ENCODE measurements around the gene CFAP119.
A peak's percentile ranks its signal among the peaks of the same experiment; 100 is the strongest.
"Not testable (repeated sequence)": the region's sequence is repeated elsewhere in the genome, so short reads cannot be mapped to it uniquely, and the experiment has no call there.

CFAP119 gene

GRCh38 chr16:30761928-30762902 lies at the start of gene CFAP119, which contains the start of gene RNF40:
Gene CFAP119, minus strand, starts transcription at chr16:30762062. Its CDS starts 314 bp downstream, at chr16:30761748.
Gene RNF40, plus strand, starts transcription at chr16:30762322. Its CDS starts 224 bp downstream, at chr16:30762546.
- peak; percentile 79 to 94 (median 87) for DNase-seq

- DNase-seq: not testable (repeated sequence)
Observed at GRCh38 chr16:30809675-30810074, 47.8 kb upstream of the CFAP119 start.

GRCh38 chr16:30808890-30809426 lies 47.1 kb upstream of the CFAP119 start:
- DNase-seq: not testable (repeated sequence)

- DNase-seq: no peak
Observed at GRCh38 chr16:30808146-30808545, 46.3 kb upstream of the CFAP119 start.

GRCh38 chr16:30805370-30806169 lies 43.7 kb upstream of the CFAP119 start:
- peak; percentile 21 to 59 (median 51) for DNase-seq

- DNase-seq: peak in 2 of 6 experiments; percentile 8 to 47
Observed at GRCh38 chr16:30805056-30805369, 43.2 kb upstream of the CFAP119 start.

GRCh38 chr16:30802936-30803335 lies 41.1 kb upstream of the CFAP119 start:
- no peak for DNase-seq

- no peak for DNase-seq
Observed at GRCh38 chr16:30797670-30798309, 35.9 kb upstream of the CFAP119 start.

- DNase-seq: no peak
Observed at GRCh38 chr16:30794634-30795033, 32.8 kb upstream of the CFAP119 start.

- no peak for DNase-seq
Observed at GRCh38 chr16:30793508-30794069, 31.7 kb upstream of the CFAP119 start.

GRCh38 chr16:30787613-30788378 lies 25.9 kb upstream of the CFAP119 start:
- no peak for DNase-seq

GRCh38 chr16:30786936-30787612 lies 25.2 kb upstream of the CFAP119 start, which contains the start of gene ZNF629:
Gene ZNF629, minus strand, starts transcription at chr16:30787205. Its CDS starts 2,723 bp downstream, at chr16:30784482.
- peak in 5 of 6 experiments; percentile 6 to 36 (median 28) for DNase-seq

- no peak for DNase-seq
Observed at GRCh38 chr16:30786115-30786935, 24.5 kb upstream of the CFAP119 start.

- no peak for DNase-seq
Observed at GRCh38 chr16:30785126-30786106, 23.6 kb upstream of the CFAP119 start.

GRCh38 chr16:30784215-30784614 lies 22.4 kb upstream of the CFAP119 start:
- DNase-seq: no peak

- no peak for DNase-seq
Observed at GRCh38 chr16:30783280-30784109, 21.6 kb upstream of the CFAP119 start.

GRCh38 chr16:30782486-30783279 lies 20.8 kb upstream of the CFAP119 start:
- DNase-seq: no peak
